ENCODE measurements around the gene PCDHB3. TPM values are rescaled to one million over a fixed set of nuclear protein-coding genes. Genes with fewer than 3 reads are reported as not detected.
"Not testable (repeated sequence)": the region's sequence is repeated elsewhere in the genome, so short reads cannot be mapped to it uniquely, and the experiment has no call there.

PCDHB3 gene
- total RNA-seq, 1 experiment from 2014 or later = 0.36 TPM

DNA sequence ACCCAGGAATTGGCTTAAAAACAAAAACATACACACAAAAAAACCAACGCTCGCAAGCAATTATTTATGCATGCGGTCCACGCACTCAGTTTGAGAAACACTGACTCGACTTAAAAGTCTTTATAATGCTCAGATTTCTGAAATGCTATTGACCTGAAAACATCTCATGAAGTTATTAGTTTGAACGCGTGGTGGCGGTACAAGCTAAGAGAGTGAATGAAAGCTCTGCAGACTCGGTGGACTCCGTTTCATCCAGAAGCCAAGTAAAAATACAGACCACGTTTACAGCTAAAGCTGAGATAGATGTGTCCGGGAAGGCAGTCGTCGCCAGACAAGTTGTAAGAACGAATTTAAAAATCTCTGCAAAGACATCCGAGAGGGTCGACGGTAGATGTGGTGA, 49.5 kb downstream of the PCDHB3 start, which contains the start of gene PCDHB6:
TSS of gene PCDHB6 (plus strand) at position 246 of the 400 bp plus-strand sequence. CDS start 201 bp downstream, outside the sequence.
- Histone ChIP-seq H3F3A (ENCODE audit: low read length, unreplicated experiment) (no peaks in the 10 kb centered on the region), H3K4me3 (ENCODE audit: low read length) (no peak within 1 kb of the TSS), H3K9me3 (ENCODE audit: low read length) (no peaks in the 10 kb centered on the region), H3K4me1 (ENCODE audit: insufficient read depth, low read length) (no peaks in the 10 kb centered on the region), H3K9ac (ENCODE audit: low read length) (no peak within 1 kb of the TSS), H3K9me2 (replicated peaks; ENCODE audit: low read length) (no peaks in the 10 kb centered on the region), H3K27me3 (ENCODE audit: low read length) (no peaks in the 10 kb centered on the region), H2AFZ (ENCODE audit: low read length) (no peak within 1 kb of the TSS), H3K79me2 (ENCODE audit: low read length) (no peaks in the 10 kb centered on the region), H3K27ac (ENCODE audit: low read length) (no peak within 1 kb of the TSS), H3K4me2 (ENCODE audit: low read length) (no peak within 1 kb of the TSS), H3K36me3 (ENCODE audit: low read depth, low read length) (no peaks in the 10 kb centered on the region), H4K20me1 (ENCODE audit: low read length) (no peaks in the 10 kb centered on the region)
- intact Hi-C loops (cut with micrococcal nuclease) = no loop called here
- no TSS peak for BruUV-seq (replicated peaks)
- no peak for ATAC-seq
- ChIA-PET CTCF (no interaction called here), POLR2A (ENCODE audit: unreplicated experiment) (no interaction called here)
- TF ChIP-seq EZH2 (IDR thresholded peaks at IDR 0.05; ENCODE audit: low read length, unreplicated experiment) (no peak), EZH2phosphoT487 (IDR thresholded peaks at IDR 0.05; ENCODE audit: borderline replicate concordance, low read length) (no peak)
- TF ChIP-seq, protein P1, sequence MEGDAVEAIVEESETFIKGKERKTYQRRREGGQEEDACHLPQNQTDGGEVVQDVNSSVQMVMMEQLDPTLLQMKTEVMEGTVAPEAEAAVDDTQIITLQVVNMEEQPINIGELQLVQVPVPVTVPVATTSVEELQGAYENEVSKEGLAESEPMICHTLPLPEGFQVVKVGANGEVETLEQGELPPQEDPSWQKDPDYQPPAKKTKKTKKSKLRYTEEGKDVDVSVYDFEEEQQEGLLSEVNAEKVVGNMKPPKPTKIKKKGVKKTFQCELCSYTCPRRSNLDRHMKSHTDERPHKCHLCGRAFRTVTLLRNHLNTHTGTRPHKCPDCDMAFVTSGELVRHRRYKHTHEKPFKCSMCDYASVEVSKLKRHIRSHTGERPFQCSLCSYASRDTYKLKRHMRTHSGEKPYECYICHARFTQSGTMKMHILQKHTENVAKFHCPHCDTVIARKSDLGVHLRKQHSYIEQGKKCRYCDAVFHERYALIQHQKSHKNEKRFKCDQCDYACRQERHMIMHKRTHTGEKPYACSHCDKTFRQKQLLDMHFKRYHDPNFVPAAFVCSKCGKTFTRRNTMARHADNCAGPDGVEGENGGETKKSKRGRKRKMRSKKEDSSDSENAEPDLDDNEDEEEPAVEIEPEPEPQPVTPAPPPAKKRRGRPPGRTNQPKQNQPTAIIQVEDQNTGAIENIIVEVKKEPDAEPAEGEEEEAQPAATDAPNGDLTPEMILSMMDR (conservative IDR thresholded peaks at IDR 0.05; ENCODE audit: low read depth, low read length) = no peak
- no peak for DNase-seq

DNA sequence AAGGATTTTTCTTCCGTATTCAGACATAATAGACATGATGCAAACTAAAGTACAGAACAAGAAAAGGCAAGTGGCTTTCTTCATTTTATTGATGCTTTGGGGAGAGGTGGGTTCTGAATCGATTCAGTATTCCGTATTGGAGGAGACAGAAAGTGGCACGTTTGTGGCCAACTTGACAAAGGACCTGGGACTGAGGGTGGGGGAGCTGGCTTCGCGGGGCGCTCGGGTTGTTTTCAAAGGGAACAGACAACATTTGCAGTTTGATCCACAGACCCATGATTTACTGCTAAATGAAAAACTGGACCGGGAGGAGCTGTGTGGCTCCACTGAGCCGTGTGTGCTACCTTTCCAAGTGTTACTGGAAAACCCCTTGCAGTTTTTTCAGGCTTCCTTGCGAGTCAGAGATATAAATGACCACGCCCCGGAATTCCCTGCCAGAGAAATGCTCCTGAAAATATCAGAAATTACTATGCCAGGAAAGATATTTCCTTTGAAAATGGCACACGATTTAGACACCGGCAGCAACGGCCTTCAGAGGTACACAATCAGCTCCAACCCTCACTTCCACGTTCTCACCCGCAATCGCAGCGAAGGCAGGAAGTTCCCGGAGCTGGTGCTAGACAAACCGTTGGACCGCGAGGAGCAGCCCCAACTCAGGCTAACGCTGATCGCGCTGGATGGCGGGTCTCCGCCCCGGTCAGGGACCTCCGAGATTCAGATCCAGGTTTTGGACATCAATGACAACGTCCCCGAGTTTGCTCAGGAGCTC, 50.1 kb downstream of the PCDHB3 start:
- Histone ChIP-seq H3K9me2 (replicated peaks; ENCODE audit: low read length) (no peaks in the 10 kb centered on the region), H3K9me3 (ENCODE audit: low read length) (no peaks in the 10 kb centered on the region), H3K9ac (ENCODE audit: low read length) (no peak overlapping the region), H3K36me3 (ENCODE audit: low read depth, low read length) (no peaks in the 10 kb centered on the region), H3F3A (ENCODE audit: low read length, unreplicated experiment) (no peaks in the 10 kb centered on the region), H2AFZ (ENCODE audit: low read length) (no peak overlapping the region), H3K4me3 (ENCODE audit: low read length) (no peak overlapping the region), H3K27me3 (ENCODE audit: low read length) (no peaks in the 10 kb centered on the region), H3K4me1 (ENCODE audit: insufficient read depth, low read length) (no peaks in the 10 kb centered on the region), H3K79me2 (ENCODE audit: low read length) (no peaks in the 10 kb centered on the region), H4K20me1 (ENCODE audit: low read length) (no peaks in the 10 kb centered on the region), H3K27ac (ENCODE audit: low read length) (no peak overlapping the region), H3K4me2 (ENCODE audit: low read length) (no peak overlapping the region)
- TF ChIP-seq, protein P1 (conservative IDR thresholded peaks at IDR 0.05; ENCODE audit: low read depth, low read length) = no peak
- TF ChIP-seq EZH2phosphoT487 (IDR thresholded peaks at IDR 0.05; ENCODE audit: borderline replicate concordance, low read length) = no peak
- no peak for TF ChIP-seq EZH2 (IDR thresholded peaks at IDR 0.05; ENCODE audit: low read length, unreplicated experiment)
- CTCF ChIA-PET = no interaction called here
- no TSS peak for BruUV-seq (replicated peaks)
- no peak for ATAC-seq
- intact Hi-C loops (cut with micrococcal nuclease) = no loop called here
- POLR2A ChIA-PET (ENCODE audit: unreplicated experiment) = no interaction called here
- DNase-seq = no peak

DNA sequence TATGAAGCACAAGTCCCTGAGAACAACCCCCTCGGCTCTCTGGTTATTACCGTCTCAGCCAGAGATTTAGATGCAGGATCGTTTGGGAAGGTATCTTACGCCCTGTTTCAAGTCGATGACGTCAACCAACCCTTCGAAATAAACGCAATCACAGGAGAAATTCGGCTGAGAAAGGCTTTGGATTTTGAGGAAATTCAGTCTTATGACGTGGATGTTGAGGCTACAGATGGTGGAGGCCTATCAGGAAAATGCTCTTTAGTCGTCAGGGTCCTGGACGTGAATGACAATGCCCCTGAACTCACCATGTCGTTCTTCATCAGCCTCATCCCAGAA, 50.7 kb downstream of the PCDHB3 start:
- POLR2A ChIA-PET (ENCODE audit: unreplicated experiment) = no interaction called here
- no peak for TF ChIP-seq EZH2 (IDR thresholded peaks at IDR 0.05; ENCODE audit: low read length, unreplicated experiment)
- TF ChIP-seq, protein P1 (conservative IDR thresholded peaks at IDR 0.05; ENCODE audit: low read depth, low read length) = no peak
- Histone ChIP-seq H3K27ac (ENCODE audit: low read length) (no peak overlapping the region), H3K4me1 (ENCODE audit: insufficient read depth, low read length) (no peaks in the 10 kb centered on the region), H2AFZ (ENCODE audit: low read length) (no peak overlapping the region), H3K27me3 (ENCODE audit: low read length) (no peaks in the 10 kb centered on the region), H3K4me3 (ENCODE audit: low read length) (no peak overlapping the region), H3K9me2 (replicated peaks; ENCODE audit: low read length) (no peaks in the 10 kb centered on the region), H4K20me1 (ENCODE audit: low read length) (no peaks in the 10 kb centered on the region), H3K9ac (ENCODE audit: low read length) (no peak overlapping the region), H3K4me2 (ENCODE audit: low read length) (no peak overlapping the region), H3K36me3 (ENCODE audit: low read depth, low read length) (no peaks in the 10 kb centered on the region), H3F3A (ENCODE audit: low read length, unreplicated experiment) (no peaks in the 10 kb centered on the region), H3K79me2 (ENCODE audit: low read length) (no peaks in the 10 kb centered on the region), H3K9me3 (ENCODE audit: low read length) (no peaks in the 10 kb centered on the region)
- no peak for DNase-seq
- ATAC-seq = no peak
- BruUV-seq (replicated peaks) = no TSS peak
- CTCF ChIA-PET = no interaction called here
- intact Hi-C loops (cut with micrococcal nuclease) = no loop called here

DNA sequence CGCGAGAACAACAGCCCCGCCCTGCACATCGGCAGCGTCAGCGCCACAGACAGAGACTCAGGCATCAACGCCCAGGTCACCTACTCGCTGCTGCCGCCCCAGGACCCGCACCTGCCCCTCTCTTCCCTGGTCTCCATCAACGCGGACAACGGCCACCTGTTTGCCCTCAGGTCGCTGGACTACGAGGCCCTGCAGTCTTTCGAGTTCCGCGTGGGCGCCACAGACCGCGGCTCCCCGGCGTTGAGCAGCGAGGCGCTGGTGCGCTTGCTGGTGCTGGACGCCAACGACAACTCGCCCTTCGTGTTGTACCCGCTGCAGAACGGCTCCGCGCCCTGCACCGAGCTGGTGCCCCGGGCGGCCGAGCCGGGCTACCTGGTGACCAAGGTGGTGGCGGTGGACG, 51.4 kb downstream of the PCDHB3 start:
- H3K27ac ChIP-seq (ENCODE audit: low read length); DNase-seq; H3K9me2 ChIP-seq (replicated peaks; ENCODE audit: low read length); BruUV-seq (replicated peaks); H4K20me1 ChIP-seq (ENCODE audit: low read length); ATAC-seq; CTCF ChIA-PET; H3K36me3 ChIP-seq (ENCODE audit: low read depth, low read length); H3K4me1 ChIP-seq (ENCODE audit: insufficient read depth, low read length); H3K27me3 ChIP-seq (ENCODE audit: low read length); H2AFZ ChIP-seq (ENCODE audit: low read length); H3K9ac ChIP-seq (ENCODE audit: low read length); POLR2A ChIA-PET (ENCODE audit: unreplicated experiment); H3K4me3 ChIP-seq (ENCODE audit: low read length); H3F3A ChIP-seq (ENCODE audit: low read length, unreplicated experiment); H3K4me2 ChIP-seq (ENCODE audit: low read length); intact Hi-C loops (cut with micrococcal nuclease); H3K79me2 ChIP-seq (ENCODE audit: low read length); H3K9me3 ChIP-seq (ENCODE audit: low read length): not testable (repeated sequence)

All from PC-3 (cell line).